GM23338 (cell line): ENCODE results near the gene AP3M1. TPM values are rescaled to one million over a fixed set of nuclear protein-coding genes. Genes with fewer than 3 reads are reported as not detected.
A peak's percentile ranks its signal among the peaks of the same experiment; 100 is the strongest.

Experiments used
- ATAC-seq: fragments of 200-7000 bp; cut with Tn5 transposase; 3 replicates; pipeline ENCODE4 v1.9.1; 2020
- DNase-seq: peaks from one replicate; pipeline ENCODE4 v3.0.0-alpha.2; 2015; ENCODE audit warnings: low spot score
- H2AFZ ChIP-seq: fragments of 200-600 bp; sonication (generic); 2 replicates; pipeline ENCODE4 v1.8.0; 2016; ENCODE audit warnings: antibody characterized with exemption, mild to moderate bottlenecking, moderate library complexity
- H3F3A ChIP-seq: fragments of 200-600 bp; sonication (generic); replicated peaks from 2 replicates; pipeline ENCODE4 v1.8.0; 2017; ENCODE audit warnings: antibody characterized with exemption, mixed run types, low read depth
- H3K27ac ChIP-seq: fragments of 200-600 bp; sonication (generic); 2 replicates; pipeline ENCODE4 v1.6.1; 2016; ENCODE audit warnings: low read depth
- H3K27me3 ChIP-seq: fragments of 200-600 bp; sonication (generic); 2 replicates; pipeline ENCODE4 v1.8.0; 2016; ENCODE audit warnings: mild to moderate bottlenecking, mixed run types, moderate library complexity; ENCODE audit not compliant: insufficient read depth
- H3K36me3 ChIP-seq: fragments of 200-600 bp; sonication (generic); 2 replicates; pipeline ENCODE4 v1.8.0; 2016; ENCODE audit warnings: mild to moderate bottlenecking; ENCODE audit not compliant: insufficient read depth
- H3K4me1 ChIP-seq: fragments of 200-600 bp; sonication (generic); 2 replicates; pipeline ENCODE4 v1.8.0; 2016; ENCODE audit warnings: mild to moderate bottlenecking, moderate library complexity; ENCODE audit not compliant: insufficient read depth
- H3K4me2 ChIP-seq: fragments of 200-600 bp; sonication (generic); 2 replicates; pipeline ENCODE4 v1.7.1; 2017; ENCODE audit warnings: mixed run types
- H3K4me3 ChIP-seq: fragments of 200-600 bp; sonication (generic); 2 replicates; pipeline ENCODE4 v1.6.1; 2016; ENCODE audit warnings: mixed run types
- H3K79me2 ChIP-seq: fragments of 200-600 bp; sonication (generic); replicated peaks from 2 replicates; pipeline ENCODE4 v1.8.0; 2017; ENCODE audit warnings: mild to moderate bottlenecking; ENCODE audit not compliant: insufficient read depth
- H3K9me2 ChIP-seq: fragments of 200-600 bp; sonication (generic); 2 replicates; pipeline ENCODE4 v1.8.0; 2017; ENCODE audit not compliant: insufficient read depth
- H4K20me1 ChIP-seq: fragments of 200-600 bp; sonication (generic); replicated peaks from 2 replicates; pipeline ENCODE4 v1.8.0; 2017; ENCODE audit warnings: mild to moderate bottlenecking; ENCODE audit not compliant: insufficient read depth
- H3K27ac Mint-ChIP-seq: 2 replicates; pipeline ENCODE4 v1.8.0; 2020; ENCODE audit warnings: inconsistent platforms, mild to moderate bottlenecking, moderate library complexity, mixed read lengths
- H3K27me3 Mint-ChIP-seq: 3 replicates; pipeline ENCODE4 v1.8.0; 2022; ENCODE audit warnings: low read depth, mild to moderate bottlenecking, moderate library complexity, mixed read lengths, inconsistent platforms; ENCODE audit not compliant: insufficient read depth, poor library complexity
- H3K36me3 Mint-ChIP-seq: 3 replicates; pipeline ENCODE4 v1.8.0; 2021; ENCODE audit warnings: low read depth, mild to moderate bottlenecking, inconsistent platforms, moderate library complexity, mixed read lengths
- H3K4me1 Mint-ChIP-seq: 3 replicates; pipeline ENCODE4 v1.8.0; 2020; ENCODE audit warnings: mild to moderate bottlenecking, inconsistent platforms, mixed read lengths
- H3K4me3 Mint-ChIP-seq: 3 replicates; pipeline ENCODE4 v1.8.0; 2021; ENCODE audit warnings: moderate library complexity, mild to moderate bottlenecking, inconsistent platforms, mixed read lengths
- H3K9me3 Mint-ChIP-seq: 3 replicates; pipeline ENCODE4 v1.8.0; 2020; ENCODE audit warnings: moderate library complexity, mild to moderate bottlenecking, inconsistent platforms, mixed read lengths
- CREB1 ChIP-seq: fragments of 250-450 bp; sonication (Bioruptor Pico); IDR thresholded peaks from 2 replicates; pipeline ENCODE4 v1.5.0; 2020; ENCODE audit warnings: low read depth, mild to moderate bottlenecking, moderate library complexity
- CTCF ChIP-seq, 2 experiments: fragments of 200-600 bp in 1 of 2; sonication (generic) in 1 of 2; conservative IDR thresholded peaks; 2 replicates each; pipeline versions ENCODE4 v1.5.1 to v1.6.1; 2016 to 2017; ENCODE audit warnings: antibody characterized with exemption in 2 of 2, low read depth in 2 of 2, mild to moderate bottlenecking in 2 of 2, moderate library complexity in 1 of 2
- ETS1 ChIP-seq: IDR thresholded peaks from 2 replicates; pipeline ENCODE4 v1.6.1; 2016; ENCODE audit warnings: antibody characterized with exemption
- EZH2 ChIP-seq: fragments of 200-600 bp; sonication (generic); IDR thresholded peaks from one replicate; pipeline ENCODE4 v1.8.0; 2017; ENCODE audit warnings: antibody characterized with exemption, mild to moderate bottlenecking, low read depth; ENCODE audit not compliant: unreplicated experiment
- EZH2phosphoT487 ChIP-seq: fragments of 200-600 bp; sonication (generic); IDR thresholded peaks from one replicate; pipeline ENCODE4 v1.8.1; 2018; ENCODE audit warnings: antibody characterized with exemption; ENCODE audit not compliant: unreplicated experiment
- JUNB ChIP-seq: IDR thresholded peaks from one replicate; pipeline ENCODE4 v1.6.1; 2016; ENCODE audit warnings: antibody characterized with exemption; ENCODE audit not compliant: unreplicated experiment
- NANOG ChIP-seq: IDR thresholded peaks from 2 replicates; pipeline ENCODE4 v1.6.1; 2016; ENCODE audit warnings: antibody characterized with exemption, borderline replicate concordance
- POLR2AphosphoS5 ChIP-seq: IDR thresholded peaks from 2 replicates; pipeline ENCODE4 v1.6.1; 2016; ENCODE audit warnings: antibody characterized with exemption, low read depth
- REST ChIP-seq: IDR thresholded peaks from one replicate; pipeline ENCODE4 v1.6.1; 2018; ENCODE audit warnings: antibody characterized with exemption; ENCODE audit not compliant: unreplicated experiment
- ZNF114 ChIP-seq: fragments of 250-450 bp; sonication (Bioruptor Pico); IDR thresholded peaks from 2 replicates; pipeline ENCODE4 v1.5.0; 2020; ENCODE audit warnings: mild to moderate bottlenecking, moderate library complexity
- ZNF331 ChIP-seq: fragments of 250-450 bp; sonication (Bioruptor Pico); IDR thresholded peaks from 2 replicates; pipeline ENCODE4 v1.5.0; 2020; ENCODE audit warnings: low read depth, mild to moderate bottlenecking, moderate library complexity
- ZNF462 ChIP-seq: fragments of 250-450 bp; sonication (Bioruptor Pico); IDR thresholded peaks from 2 replicates; pipeline ENCODE4 v1.5.0; 2020; ENCODE audit warnings: mild to moderate bottlenecking, moderate library complexity
- polyA plus RNA-seq: library from polyadenylated mRNA; unstranded; fragments of >200 nt; fragmentation: Nextera tagmentation; extraction: Ambion mirVana; gene quantifications from 2 replicates; pipeline ENCODE4 v1.2.1, GENCODE V29; 2016
- total RNA-seq: library from RNA; depleted of rRNA; stranded (reverse); fragments of >200 nt; shearing (Covaris generic); gene quantifications from 2 replicates; pipeline ENCODE4 v1.2.3, GENCODE V29; 2014

The AP3M1 gene
- total and polyA plus RNA-seq, 2 experiments from 2014 or later = 13.8 to 41.7 TPM

GRCh38 chr10:74160013-74160412 is 9.4 kb upstream of the AP3M1 start:
- no peak; the same call in 2 of the 3 replicates for ATAC-seq
- peaks cover 10% of the 10 kb centered on the region; the same call in 1 of the 2 replicates for H4K20me1 ChIP-seq
- H3K9me3 Mint-ChIP-seq = no peaks in the 10 kb centered on the region

More at GRCh38 chr10:74160013-74160412, 9.4 kb upstream of the AP3M1 start:
- Histone ChIP-seq H3K27ac (0 out of 2 replicates have a peak overlapping the region, but pooled peaks have one; percentile 42), H3K36me3 (no peaks in the 10 kb centered on the region), H3K27me3 (no peaks in the 10 kb centered on the region), H3K9me2 (no peaks in the 10 kb centered on the region), H3K4me3 (no peak overlapping the region), H2AFZ (no peak overlapping the region), H3K4me1 (no peaks in the 10 kb centered on the region), H3K79me2 (peaks cover 80% of the 10 kb centered on the region), H3F3A (no peaks in the 10 kb centered on the region), H3K4me2 (no peak overlapping the region)
- Mint-ChIP-seq H3K4me3 (no peak overlapping the region), H3K4me1 (peaks cover 3% of the 10 kb centered on the region; the same call in 2 of the 3 replicates), H3K27me3 (peaks cover 2% of the 10 kb centered on the region), H3K36me3 (peaks cover 4% of the 10 kb centered on the region; the same call in 2 of the 3 replicates), H3K27ac (no peak overlapping the region)
- TF ChIP-seq EZH2 (no peak), JUNB (no peak), REST (no peak), ZNF331 (no peak), CREB1 (CRISPR knock-in tag) (no peak), CTCF (conservative IDR thresholded peaks at IDR 0.05; ENCODE audit: low read depth in 2 of 2) (no peak), NANOG (no peak), ETS1 (no peak), ZNF114 (CRISPR knock-in tag) (no peak), EZH2phosphoT487 (no peak), POLR2AphosphoS5 (no peak), ZNF462 (CRISPR knock-in tag) (no peak)
- no peak for DNase-seq
